GM21825 (cell line): Measurements from ENCODE around the gene RILPL1.
"Not testable (repeated sequence)": the region's sequence is repeated elsewhere in the genome, so short reads cannot be mapped to it uniquely, and the experiment has no call there.

Source experiments
- ATAC-seq: cut with Tn5 transposase; IDR thresholded peaks from one replicate; pipeline ENCODE4 v1.9.1; 2021; ENCODE audit warnings: mild to moderate bottlenecking, moderate library complexity; ENCODE audit not compliant: unreplicated experiment

The RILPL1 gene

DNA sequence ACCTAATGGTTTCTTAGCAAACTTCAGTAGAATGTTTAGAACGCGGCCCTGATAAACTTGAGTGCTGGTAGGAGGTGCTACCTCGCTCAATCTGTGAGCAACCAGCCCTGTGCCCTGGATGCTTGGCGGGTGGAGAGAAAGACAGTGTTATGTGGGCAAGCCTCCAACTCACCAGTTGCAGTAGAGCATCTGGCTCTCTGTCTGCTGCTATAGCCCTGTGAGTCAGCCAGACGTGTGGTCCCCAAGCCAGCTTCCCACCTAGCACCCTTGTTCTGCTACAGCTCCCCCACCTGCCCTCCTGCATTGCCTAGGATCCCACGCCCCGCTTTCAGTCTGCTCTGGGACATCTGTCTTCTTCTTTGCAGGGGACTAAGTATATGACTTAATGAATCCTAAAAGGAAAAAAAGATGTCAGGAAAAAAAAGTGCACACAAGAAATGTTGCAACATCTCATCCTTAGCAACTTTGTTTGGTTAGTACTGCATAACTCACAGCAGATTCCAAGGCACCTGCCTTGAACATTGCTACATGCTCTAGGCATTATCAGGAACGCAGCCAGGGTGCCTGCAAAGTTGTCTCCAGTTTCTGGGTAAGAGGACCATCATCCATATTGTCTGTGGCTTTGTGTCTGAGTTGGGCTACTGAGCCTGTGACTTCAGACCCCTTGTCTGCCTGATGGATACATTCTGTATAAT is 62.0 kb downstream of the RILPL1 start:
- ATAC-seq, result no peak

DNA sequence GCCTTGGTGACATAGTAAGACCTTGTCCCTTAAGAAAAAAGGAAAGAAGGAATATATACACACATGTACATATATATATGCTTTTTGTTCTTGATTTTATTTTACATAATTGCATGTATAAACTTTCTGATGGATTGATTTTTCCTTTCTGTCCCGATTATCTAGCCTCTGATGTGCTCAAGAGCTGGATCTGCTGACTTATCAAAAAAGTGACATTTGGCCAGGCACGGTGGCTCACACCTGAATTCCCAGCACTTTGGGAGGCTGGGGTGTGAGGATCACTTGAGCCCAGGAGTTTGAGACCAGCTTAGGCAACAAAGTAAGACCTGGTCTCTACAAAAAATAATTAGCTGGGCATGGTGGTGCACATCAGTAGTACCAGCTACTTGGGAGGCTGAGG is 63.5 kb downstream of the RILPL1 start:
- no peak for ATAC-seq

DNA sequence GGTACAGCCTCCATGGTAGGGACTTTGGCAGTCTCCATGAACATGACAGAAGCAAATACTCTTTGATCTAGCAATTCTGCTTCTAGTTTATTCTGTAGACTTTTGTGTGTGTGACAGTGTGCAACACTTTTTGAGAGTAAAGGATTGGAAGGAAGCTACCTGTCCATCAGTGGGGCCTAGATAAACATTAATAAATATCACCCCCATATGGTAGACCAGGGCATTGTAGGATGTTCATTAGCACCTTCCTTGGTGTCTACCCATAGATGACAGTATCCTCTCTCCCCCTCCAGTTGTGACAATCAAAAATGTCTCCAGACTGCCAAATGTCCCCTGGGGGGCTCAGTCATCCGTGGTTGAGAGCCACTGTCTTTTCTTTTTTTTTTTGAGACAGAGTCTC is 64.7 kb downstream of the RILPL1 start:
- peak; percentile 66 for ATAC-seq

DNA sequence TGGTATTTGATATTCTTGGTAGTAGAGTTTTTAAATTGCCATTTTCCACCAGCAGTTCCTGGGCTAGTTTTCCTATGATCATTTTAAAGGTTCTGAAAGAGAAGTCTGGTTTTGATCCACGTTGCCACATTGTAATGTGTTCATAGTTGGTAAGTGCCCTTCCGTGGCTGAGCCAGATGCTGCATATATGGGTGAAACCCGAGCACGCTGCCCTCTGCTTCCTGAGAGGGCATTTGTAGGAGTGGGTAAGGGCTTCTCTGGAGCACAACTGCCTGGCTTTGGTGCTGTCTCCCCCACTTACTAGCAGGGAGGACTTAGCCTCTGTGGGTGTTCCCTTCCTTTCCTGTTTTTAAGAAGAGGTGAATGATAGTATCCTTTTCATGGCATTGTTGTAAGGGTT is 68.4 kb downstream of the RILPL1 start:
- ATAC-seq, result no peak

DNA sequence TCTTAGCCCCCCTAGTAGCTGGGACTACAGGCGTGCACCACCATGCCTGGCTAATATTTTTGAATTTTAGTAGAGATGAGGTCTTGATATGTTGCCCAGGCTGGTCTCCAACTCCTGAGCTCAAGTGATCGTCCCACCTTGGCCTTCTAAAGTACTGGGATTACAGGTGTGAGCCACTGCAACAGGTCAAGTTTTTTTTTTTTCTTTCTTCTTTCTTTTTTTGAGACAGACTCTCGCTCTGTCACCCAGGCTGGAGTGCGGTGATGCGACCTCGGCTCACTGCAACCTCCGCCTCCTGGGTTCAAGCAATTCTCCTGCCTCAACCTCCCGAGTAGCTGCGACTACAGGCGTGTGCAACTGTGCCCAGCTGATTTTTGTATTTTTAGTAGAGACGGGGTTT is 70.3 kb downstream of the RILPL1 start:
- ATAC-seq, result not testable (repeated sequence)

DNA sequence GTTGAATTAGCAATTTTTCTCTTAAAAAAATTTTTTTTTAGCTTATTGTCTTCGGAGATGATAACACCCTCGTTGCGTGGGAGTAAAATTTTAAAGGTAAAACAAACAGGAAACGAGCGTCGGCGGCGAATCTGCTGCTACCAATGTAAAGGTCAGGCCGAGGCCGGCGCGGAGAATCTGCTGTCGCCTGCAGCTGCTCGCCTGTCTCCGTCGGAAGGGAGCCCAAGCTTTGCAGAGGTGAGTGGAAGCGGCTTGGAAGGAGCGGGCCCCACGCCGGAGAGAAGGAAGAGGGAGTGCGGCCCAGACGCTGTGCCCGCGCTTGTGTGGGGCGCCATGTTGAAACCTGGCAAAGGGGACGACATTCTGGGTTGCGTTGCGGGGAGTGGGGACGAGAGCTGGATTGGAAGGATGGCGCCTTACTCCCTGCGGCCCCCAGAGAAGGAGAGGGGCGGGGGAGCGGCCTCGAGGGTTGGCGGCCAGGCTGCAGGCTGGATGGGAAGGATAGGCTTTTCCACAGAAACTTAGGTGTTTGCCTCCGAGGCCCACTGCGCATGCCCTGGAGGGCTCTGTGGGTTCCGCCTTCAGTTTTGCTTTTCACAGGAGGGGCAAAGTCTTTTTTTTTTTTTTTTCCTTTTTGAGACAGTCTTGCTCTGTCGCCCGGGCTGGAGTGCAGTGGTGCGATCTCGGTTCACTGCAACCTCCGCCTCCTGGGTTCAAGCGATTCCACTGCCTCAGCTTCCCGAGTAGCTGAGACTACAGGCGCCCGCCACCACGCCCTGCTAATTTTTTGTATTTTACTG is 75.3 kb downstream of the RILPL1 start, which contains the start of gene SNRNP35:
Gene SNRNP35, plus strand, starts transcription at position 160 of the 800 bp plus-strand sequence. CDS start 7,402 bp downstream, outside the sequence.
- peak; percentile 63 for ATAC-seq

DNA sequence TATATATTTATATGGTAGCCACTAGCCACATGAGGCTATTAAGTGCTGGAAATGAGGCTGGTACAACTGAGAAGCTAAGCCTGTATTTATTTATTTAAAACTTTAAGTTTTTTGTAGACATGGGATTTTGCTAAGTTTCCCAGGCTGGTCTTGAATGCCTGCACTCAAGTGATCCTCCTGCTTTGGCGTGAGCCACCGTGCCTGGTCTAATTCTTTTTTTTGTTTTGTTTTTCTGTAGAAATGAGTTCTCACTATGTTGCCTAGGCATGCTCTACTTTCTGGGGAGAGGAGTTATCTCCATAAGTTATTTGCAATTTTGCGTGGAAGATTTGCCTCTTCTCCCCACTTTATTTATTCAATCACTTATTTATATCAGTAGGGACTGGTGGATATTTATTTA is 80.4 kb downstream of the RILPL1 start:
- no peak for ATAC-seq

DNA sequence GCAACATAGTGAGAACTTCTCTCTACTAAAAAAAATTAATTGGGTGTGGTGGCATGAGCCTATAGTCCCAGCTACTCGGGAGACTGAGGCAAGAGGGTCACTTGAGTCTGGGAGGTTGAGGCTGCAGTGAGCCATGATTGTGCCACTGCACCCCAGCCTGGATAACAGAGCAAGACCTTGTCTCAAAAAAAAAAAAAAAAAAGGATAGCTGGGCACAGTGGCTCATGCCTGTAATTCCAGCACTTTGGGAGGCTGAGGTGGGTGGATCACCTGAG is 81.3 kb downstream of the RILPL1 start:
- ATAC-seq, result not testable (repeated sequence)

DNA sequence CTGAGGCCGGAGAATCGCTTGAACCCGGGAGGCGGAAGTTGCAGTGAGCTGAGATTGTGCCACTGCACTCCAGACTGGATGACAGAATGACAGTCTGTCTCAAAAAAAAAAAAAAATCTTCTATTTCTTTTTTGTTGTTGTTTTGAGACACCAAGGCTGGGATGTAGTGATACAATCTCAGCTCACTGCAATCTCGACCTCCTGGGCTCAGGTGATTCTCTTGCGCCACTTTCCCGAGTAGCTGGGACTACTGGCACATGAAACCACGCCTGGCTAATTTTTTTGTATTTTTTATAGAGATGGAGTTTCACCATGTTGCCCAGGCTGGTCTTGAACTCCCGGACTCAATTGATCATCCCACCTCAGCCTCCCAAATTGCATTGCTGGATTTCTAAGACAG is 82.9 kb downstream of the RILPL1 start:
- ATAC-seq, result no peak

DNA sequence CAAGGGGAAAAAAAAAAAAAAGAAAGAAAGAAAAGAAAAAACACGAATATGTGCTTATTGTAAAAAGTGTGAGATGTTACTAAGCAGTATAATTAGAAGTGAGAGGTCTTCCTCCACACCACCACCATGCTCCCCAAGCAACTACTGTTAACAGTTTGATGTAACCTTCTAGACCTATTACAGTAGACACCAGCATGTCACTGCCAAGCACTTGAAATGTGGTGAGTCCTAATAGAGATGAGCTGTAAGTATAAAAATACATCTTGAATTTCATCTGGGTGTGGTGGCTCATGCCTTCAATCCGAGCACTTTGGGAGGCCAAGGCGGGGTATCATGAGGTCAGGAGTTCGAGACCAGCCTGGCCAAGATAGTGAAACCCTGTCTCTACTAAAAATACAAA is 83.7 kb downstream of the RILPL1 start:
- ATAC-seq, result no peak

DNA sequence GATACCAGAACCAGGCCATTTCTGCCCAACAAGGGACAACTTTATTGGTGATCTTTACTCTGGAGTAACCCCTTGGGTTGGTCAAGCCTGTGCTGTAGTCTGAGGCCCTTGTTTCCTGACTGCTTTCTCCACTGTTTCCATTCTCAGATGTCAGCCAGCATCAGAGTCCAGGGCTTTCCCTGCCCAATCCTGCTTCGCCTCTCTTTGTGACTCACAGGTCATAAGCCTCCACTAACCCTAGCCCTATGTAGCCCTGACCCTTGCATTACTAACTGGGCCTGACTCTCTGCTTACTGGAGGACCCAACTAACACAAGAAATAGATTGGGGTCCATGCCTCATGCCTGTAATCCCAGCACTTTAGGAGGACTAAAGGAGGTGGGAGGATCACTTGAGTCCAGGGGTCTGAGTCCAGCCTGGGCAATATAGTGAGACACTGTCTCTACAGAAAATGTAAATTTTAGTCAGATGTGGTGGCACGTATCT is 84.2 kb downstream of the RILPL1 start:
- no peak for ATAC-seq

DNA sequence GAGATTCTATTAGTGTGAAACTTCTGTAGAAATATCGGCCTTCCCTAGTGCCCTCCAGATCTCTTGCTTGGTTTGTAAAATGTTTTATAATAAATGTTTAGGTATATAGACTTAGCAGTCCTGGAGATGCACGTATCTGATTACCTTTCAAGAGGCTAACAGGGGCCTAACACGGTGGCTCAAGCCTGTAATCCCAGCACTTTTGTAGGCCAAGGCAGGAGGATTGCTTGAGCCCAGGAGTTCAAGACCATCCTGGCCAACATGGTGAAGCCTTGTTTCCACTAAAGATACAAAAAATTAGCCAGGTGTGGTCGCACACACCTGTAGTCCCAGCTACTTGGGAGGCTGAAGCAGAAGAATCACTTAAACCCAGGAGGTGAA is 87.2 kb downstream of the RILPL1 start:
- no peak for ATAC-seq

DNA sequence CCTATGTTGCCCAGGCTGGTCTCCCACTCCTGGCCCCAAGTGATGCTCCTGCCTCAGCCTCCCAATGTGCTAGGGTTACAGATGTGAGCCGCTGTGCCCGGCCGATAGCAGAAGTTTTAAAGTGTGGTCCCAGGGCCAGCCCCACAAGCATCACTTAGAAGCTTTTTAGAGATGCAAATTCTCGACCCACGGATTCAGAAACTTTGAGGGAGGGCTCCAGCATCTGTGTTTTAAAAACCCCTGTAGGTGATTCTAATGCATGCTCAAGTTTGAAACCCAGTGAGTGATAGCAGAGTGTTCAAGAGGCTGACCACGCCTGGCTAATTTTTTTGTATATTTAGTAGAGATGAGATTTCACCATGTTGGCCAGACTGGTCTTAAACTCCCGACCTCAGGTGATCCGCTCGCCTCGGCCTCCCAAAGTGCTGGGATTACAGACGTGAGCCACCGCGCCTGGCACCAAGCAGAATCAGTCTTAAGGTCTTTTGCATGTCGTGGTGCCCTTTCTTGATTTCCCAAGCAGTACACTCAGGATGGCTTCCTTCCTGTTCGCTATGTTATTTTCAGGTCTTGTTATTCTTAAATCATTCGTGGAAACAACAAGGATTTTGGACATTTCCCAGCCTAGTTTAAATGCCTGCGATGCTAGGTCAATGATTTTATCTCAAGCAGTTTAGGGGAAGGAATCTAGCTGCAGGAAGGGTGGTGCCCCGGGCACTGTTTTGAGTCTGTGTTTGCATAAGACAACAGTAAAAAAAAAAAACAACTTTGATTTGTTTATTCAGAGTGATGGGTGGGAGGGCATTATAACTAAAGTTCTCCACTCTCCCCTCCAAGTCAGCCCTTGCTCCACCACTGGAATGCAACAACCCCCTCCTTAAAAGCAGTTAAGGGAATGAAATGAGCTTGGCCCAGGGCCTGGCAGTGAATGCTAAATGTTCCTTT is 87.9 kb downstream of the RILPL1 start:
- ATAC-seq, result no peak

DNA sequence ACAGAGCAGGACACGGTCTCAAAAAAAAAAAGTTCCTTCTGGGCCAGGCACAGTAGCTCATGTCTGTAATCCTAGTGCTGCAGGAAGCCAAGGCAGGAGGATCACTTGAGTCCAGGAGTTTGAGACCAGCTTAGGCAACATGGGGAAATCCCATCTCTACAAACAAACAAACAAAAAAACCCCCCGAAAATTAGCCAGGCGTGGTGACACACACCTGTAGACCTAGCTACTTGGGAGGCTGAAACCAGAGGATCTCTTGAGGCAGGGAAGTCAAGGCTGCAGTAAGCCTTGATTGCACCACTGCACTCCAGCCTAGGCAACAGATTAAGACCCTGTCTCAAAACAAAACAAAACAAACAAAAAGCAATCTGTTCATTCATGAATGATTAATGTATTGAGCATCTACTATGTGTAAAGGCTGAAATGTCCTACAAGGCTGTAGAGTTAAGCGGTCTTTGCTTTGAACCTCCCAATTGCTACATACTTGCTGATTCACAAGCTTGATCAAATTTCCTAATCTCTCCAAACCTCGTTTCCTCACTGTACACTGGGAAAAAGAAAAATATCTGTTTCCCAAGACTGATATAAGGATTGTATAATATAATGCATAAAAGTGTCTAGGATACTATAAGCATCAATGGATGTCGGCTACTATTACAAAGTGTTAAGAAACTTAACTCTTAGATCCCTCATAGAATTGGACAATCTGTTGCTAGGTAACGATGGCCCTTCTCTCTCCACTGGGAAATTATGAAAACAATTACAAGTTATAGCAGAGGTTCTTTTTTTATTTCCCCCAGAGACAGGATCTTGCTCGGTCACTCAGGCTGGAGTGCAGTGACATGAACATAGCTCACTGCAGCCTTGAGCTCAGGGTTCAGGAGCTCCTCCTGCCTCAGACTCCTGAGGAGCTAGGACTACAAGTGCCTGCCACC is 89.2 kb downstream of the RILPL1 start:
- ATAC-seq, result no peak

DNA sequence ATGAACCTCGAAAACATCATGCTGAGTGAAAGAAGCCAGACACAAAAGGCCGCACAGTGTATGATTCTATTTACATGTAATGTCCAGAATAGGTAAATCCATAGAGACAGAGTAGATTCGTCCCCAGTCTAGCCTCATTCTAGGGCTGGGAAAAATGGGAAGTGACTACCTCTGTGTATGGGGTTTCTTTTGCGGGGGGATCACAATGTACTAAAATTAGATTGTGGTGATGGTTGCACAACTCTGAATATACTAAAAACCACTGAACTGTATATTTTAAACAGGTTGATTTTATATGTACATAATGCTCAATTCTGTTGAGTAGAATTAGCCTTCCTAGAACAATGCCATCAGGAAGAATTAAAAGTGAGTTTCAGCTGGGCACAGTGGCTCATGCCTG is 90.7 kb downstream of the RILPL1 start:
- no peak for ATAC-seq

DNA sequence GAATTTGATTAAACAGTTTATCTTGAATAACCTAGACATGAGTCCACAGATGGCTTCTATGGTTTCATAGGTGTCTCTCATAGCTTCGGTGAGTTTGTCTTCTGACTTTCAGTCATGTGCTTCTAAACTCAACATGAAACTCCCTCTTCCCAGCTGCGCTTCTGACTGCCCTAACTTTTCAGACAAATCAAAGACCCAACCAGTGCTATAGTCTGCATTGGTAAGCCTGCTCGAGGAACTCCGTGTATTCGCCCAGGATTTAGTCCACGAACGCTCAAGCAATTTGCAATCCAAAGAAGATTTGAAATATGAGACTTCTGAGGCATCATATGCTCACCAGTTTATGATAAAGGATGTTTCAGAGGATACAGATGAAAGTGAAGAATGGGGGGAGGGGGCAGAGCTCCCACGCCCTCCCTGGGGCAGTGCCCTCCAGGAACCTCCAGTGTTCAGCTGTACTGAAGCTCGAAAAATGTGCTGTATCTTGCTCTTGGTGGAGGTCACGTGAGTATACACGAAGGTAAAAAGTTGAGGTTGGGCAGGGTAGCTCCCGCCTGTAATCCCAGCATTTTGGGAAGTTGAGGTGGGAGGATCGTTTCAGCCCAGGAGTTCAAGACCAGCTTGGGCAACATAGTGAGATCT is 91.9 kb downstream of the RILPL1 start:
- ATAC-seq, result peak; percentile 51

DNA sequence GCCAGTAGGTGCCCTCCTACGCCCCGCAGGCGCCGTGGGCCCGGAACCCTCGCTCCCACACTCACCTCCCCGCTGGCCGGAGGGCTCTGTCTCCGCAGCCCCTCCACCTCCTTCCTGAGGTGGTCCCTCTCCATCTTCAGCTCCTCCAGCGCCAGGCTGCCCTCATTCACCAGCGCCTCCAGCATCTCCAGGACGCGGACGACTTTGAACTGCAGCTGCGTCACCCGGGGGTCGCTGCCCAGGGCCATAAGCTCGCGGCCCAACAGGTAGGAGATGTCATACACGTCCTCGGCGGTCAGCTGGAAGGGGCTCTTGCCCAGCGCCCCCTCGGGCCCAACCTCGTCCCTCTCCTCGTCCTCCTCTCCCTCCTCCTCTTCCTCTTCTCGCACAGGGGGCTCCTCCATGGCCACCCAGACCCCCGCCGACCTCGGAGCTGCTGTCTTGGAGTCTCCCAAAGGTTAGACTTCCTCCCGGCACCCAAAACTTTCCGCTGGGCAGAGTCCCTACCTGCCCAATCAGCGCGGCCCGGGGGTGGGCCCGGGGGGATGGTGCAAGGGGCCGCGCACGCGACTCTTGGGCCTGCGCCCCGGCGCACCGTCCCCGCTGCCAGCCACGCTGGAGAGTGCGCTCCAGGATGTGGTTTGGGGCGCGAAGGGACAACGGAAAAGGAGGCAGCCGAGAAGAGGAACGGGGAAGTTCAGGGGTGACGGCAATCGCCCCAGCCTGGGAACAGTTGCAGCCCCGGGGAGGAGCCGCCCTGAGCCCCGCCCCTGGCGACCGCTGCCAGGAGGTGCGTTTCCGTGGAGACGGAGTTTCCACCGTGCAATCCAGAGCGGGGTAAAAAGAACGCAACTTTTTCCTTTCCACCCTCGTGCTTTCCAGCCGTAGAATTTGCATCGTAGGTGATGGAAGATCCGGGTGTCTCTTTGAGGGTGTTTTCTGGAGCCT is 97.2 kb downstream of the RILPL1 start, which contains the start of gene RILPL2:
Gene RILPL2, minus strand, starts transcription at position 668 of the 948 bp plus-strand sequence. Its CDS starts 264 bp downstream, at position 404.
- ATAC-seq, result peak; percentile 69

DNA sequence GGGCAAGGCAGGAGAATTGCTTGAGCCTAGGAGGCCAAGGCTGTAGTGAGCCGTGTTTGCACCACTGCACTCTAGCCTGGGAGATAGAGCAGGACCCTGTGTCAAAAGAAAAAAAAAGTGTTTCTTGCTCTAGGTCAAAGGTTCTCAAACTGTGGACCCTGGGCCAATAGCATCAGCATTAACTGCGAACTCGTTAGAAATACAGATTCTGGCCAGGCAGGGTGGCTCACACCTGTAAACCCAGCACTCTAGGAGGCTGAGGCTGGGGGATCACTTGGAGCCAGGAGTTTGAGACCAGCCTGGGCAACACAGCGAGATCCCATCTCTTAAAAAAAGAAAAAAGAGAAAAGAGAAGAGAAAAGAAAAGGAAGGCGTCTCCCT is 97.9 kb downstream of the RILPL1 start:
- ATAC-seq, result no peak

DNA sequence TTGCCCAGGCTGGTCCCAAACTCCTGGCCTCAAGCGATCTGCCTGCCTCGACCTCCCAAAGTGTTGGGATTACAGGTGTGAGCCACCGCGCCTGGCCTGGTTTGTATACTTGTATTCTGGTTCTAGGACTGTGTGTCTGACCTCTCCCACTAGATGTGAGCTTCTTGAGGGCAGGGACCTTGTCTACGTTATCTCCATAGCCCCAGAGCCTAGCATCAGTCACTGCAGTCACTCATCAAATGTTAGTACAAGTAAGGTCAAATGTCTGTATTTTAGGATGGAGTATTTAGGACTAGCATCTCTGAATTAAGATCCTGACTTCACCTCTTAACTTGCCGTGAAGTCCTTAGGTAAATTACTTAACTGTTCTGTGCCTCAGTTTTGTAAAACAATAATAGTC is 99.9 kb downstream of the RILPL1 start:
- no peak for ATAC-seq
